ENCODE measurements around the gene CCL25. TPM values are rescaled to one million over a fixed set of nuclear protein-coding genes. Genes with fewer than 3 reads are reported as not detected.

The CCL25 gene
- total RNA-seq, 1 experiment from 2014 or later, result not detected

DNA sequence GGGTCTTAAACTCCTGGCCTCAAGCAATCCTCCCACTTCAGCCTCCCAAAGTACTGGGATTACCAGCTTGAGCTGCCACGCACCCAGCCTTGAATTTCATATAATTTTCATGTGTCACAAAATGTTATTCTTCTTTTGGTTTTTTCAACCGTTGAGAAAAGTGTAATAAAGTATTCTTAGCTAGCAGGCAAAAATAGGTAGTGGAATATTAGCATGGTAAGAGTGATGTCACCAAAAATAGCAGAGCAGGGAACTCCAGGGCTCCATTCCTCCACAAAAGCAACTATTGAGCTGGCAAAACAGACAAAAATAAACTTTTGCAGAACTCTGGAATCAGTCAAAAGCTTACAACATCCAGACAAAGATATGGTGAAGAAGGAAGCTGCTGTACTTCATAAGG lies 52.9 kb downstream of the CCL25 start:
- ChIA-PET CTCF (no interaction called here), POLR2A (ENCODE audit: unreplicated experiment) (no interaction called here)
- no peaks in the 10 kb centered on the region for H3K4me1 ChIP-seq (ENCODE audit: insufficient read depth, low read length)
- H3F3A ChIP-seq (ENCODE audit: low read length, unreplicated experiment), result no peaks in the 10 kb centered on the region
- no TSS peak for BruUV-seq (replicated peaks)
- no peak for DNase-seq
- no peak for ATAC-seq
- H3K79me2 ChIP-seq (ENCODE audit: low read length), result no peaks in the 10 kb centered on the region
- no peaks in the 10 kb centered on the region for H3K36me3 ChIP-seq (ENCODE audit: low read depth, low read length)
- no peak overlapping the region for H3K9ac ChIP-seq (ENCODE audit: low read length)
- intact Hi-C loops (cut with micrococcal nuclease), result no loop called here
- no peaks in the 10 kb centered on the region for H3K27me3 ChIP-seq (ENCODE audit: low read length)
- H3K9me3 ChIP-seq (ENCODE audit: low read length), result no peaks in the 10 kb centered on the region
- H3K9me2 ChIP-seq (replicated peaks; ENCODE audit: low read length), result no peaks in the 10 kb centered on the region
- H2AFZ ChIP-seq (ENCODE audit: low read length), result no peak overlapping the region
- H4K20me1 ChIP-seq (ENCODE audit: low read length), result no peaks in the 10 kb centered on the region
- H3K4me3 ChIP-seq (ENCODE audit: low read length), result no peak overlapping the region
- TF ChIP-seq EZH2phosphoT487 (IDR thresholded peaks at IDR 0.05; ENCODE audit: borderline replicate concordance, low read length) (no peak), EZH2 (IDR thresholded peaks at IDR 0.05; ENCODE audit: low read length, unreplicated experiment) (no peak)
- TF ChIP-seq, protein P1, sequence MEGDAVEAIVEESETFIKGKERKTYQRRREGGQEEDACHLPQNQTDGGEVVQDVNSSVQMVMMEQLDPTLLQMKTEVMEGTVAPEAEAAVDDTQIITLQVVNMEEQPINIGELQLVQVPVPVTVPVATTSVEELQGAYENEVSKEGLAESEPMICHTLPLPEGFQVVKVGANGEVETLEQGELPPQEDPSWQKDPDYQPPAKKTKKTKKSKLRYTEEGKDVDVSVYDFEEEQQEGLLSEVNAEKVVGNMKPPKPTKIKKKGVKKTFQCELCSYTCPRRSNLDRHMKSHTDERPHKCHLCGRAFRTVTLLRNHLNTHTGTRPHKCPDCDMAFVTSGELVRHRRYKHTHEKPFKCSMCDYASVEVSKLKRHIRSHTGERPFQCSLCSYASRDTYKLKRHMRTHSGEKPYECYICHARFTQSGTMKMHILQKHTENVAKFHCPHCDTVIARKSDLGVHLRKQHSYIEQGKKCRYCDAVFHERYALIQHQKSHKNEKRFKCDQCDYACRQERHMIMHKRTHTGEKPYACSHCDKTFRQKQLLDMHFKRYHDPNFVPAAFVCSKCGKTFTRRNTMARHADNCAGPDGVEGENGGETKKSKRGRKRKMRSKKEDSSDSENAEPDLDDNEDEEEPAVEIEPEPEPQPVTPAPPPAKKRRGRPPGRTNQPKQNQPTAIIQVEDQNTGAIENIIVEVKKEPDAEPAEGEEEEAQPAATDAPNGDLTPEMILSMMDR (conservative IDR thresholded peaks at IDR 0.05; ENCODE audit: low read depth, low read length), result no peak
- H3K4me2 ChIP-seq (ENCODE audit: low read length), result no peak overlapping the region
- no peak overlapping the region for H3K27ac ChIP-seq (ENCODE audit: low read length)

GRCh38 chr19:8107301-8107903 lies 54.8 kb downstream of the CCL25 start:
- no peaks in the 10 kb centered on the region for H3K9me2 ChIP-seq (replicated peaks; ENCODE audit: low read length)
- no peaks in the 10 kb centered on the region for H4K20me1 ChIP-seq (ENCODE audit: low read length)
- no peak overlapping the region for H3K9ac ChIP-seq (ENCODE audit: low read length)
- ATAC-seq (no peak), DNase-seq (no peak)
- no peak overlapping the region for H3K4me3 ChIP-seq (ENCODE audit: low read length)
- no peak overlapping the region for H2AFZ ChIP-seq (ENCODE audit: low read length)
- no peak overlapping the region for H3K27ac ChIP-seq (ENCODE audit: low read length)
- intact Hi-C loops (cut with micrococcal nuclease), result no loop called here
- ChIA-PET CTCF (no interaction called here), POLR2A (ENCODE audit: unreplicated experiment) (no interaction called here)
- H3F3A ChIP-seq (ENCODE audit: low read length, unreplicated experiment), result no peaks in the 10 kb centered on the region
- H3K79me2 ChIP-seq (ENCODE audit: low read length), result no peaks in the 10 kb centered on the region
- H3K36me3 ChIP-seq (ENCODE audit: low read depth, low read length), result no peaks in the 10 kb centered on the region
- no peak overlapping the region for H3K4me2 ChIP-seq (ENCODE audit: low read length)
- H3K4me1 ChIP-seq (ENCODE audit: insufficient read depth, low read length), result no peaks in the 10 kb centered on the region
- H3K9me3 ChIP-seq (ENCODE audit: low read length), result no peaks in the 10 kb centered on the region
- H3K27me3 ChIP-seq (ENCODE audit: low read length), result no peaks in the 10 kb centered on the region
- BruUV-seq (replicated peaks), result no TSS peak
- TF ChIP-seq EZH2 (IDR thresholded peaks at IDR 0.05; ENCODE audit: low read length, unreplicated experiment) (no peak), EZH2phosphoT487 (IDR thresholded peaks at IDR 0.05; ENCODE audit: borderline replicate concordance, low read length) (no peak)
- TF ChIP-seq, protein P1 (conservative IDR thresholded peaks at IDR 0.05; ENCODE audit: low read depth, low read length), result no peak

DNA sequence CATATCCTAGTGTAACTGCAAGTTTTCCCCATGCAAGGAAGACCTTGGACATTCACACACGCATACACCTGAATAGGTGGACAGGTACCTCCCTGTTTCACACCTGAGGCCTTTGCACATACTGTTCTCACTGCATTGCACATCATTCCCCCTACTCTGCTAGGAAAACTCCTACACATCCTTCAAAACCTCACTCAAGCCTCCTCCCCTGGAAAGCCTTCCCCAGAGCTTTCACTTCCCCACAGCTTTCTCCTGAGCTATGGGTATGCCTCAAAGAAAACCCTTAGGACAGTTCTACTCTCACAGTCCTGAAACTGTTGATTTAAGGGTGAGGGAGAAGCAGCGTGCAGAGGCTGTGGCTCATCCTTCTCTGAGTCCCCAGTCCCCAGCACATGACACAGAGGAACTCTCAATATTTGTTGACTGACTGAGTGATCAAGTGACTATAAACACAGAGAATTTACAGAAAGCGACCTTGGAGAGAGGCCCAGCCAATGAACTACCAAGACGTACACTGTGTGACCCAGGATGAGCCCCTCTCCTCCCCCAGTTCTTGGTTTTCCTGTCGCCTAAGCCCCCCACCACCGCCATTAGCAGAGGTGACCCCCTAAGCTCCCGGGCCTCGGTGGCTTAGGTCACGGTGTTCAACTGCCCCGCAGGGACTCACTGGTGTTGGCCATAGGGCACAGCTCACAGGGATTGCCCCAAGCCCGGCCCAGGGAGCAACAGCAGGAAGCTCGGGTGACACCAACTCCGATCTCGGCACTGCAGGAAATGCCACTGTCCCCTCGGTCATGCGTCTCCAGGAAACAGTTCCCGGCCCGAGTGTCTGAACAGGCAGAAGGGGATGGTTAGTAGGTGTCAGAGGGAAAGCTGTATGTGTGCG lies 56.2 kb downstream of the CCL25 start:
- no TSS peak for BruUV-seq (replicated peaks)
- Histone ChIP-seq H3K9ac (ENCODE audit: low read length) (no peak overlapping the region), H3F3A (ENCODE audit: low read length, unreplicated experiment) (no peaks in the 10 kb centered on the region), H3K9me3 (ENCODE audit: low read length) (no peaks in the 10 kb centered on the region), H3K9me2 (replicated peaks; ENCODE audit: low read length) (no peaks in the 10 kb centered on the region), H3K27ac (ENCODE audit: low read length) (no peak overlapping the region), H3K79me2 (ENCODE audit: low read length) (no peaks in the 10 kb centered on the region), H4K20me1 (ENCODE audit: low read length) (no peaks in the 10 kb centered on the region), H3K4me1 (ENCODE audit: insufficient read depth, low read length) (no peaks in the 10 kb centered on the region), H2AFZ (ENCODE audit: low read length) (no peak overlapping the region), H3K4me3 (ENCODE audit: low read length) (no peak overlapping the region), H3K27me3 (ENCODE audit: low read length) (no peaks in the 10 kb centered on the region), H3K36me3 (ENCODE audit: low read depth, low read length) (no peaks in the 10 kb centered on the region), H3K4me2 (ENCODE audit: low read length) (no peak overlapping the region)
- CTCF ChIA-PET, result no interaction called here
- ATAC-seq (no peak), DNase-seq (no peak)
- intact Hi-C loops (cut with micrococcal nuclease), result no loop called here
- POLR2A ChIA-PET (ENCODE audit: unreplicated experiment), result no interaction called here
- TF ChIP-seq EZH2 (IDR thresholded peaks at IDR 0.05; ENCODE audit: low read length, unreplicated experiment) (no peak), EZH2phosphoT487 (IDR thresholded peaks at IDR 0.05; ENCODE audit: borderline replicate concordance, low read length) (no peak)
- TF ChIP-seq, protein P1 (conservative IDR thresholded peaks at IDR 0.05; ENCODE audit: low read depth, low read length), result no peak
